GM12892 (cell line): Measurements from ENCODE around the gene ZBED3.
"Not testable (repeated sequence)": the region's sequence is repeated elsewhere in the genome, so short reads cannot be mapped to it uniquely, and the experiment has no call there.

Experiments used
- DNase-seq: peaks from one replicate; pipeline ENCODE4 v3.0.0; 2011; ENCODE audit not compliant: insufficient read length
- FAIRE-seq: peaks from 2 replicates; lab custom pipeline; 2011; peaks lifted over from hg19 to GRCh38; lab: Jason Lieb, UNC
- POLR2A ChIP-seq: IDR thresholded peaks from 2 replicates; pipeline ENCODE4 v1.6.1; 2011; ENCODE audit warnings: low read depth, low read length, control low read depth
- POLR2AphosphoS5 ChIP-seq: IDR thresholded peaks from 2 replicates; pipeline ENCODE4 v1.6.1; 2011; ENCODE audit warnings: low read depth, low read length, control low read depth
- TAF1 ChIP-seq: IDR thresholded peaks from 2 replicates; pipeline ENCODE4 v1.6.1; 2011; ENCODE audit warnings: low read depth, mild to moderate bottlenecking, control low read depth, low read length, borderline replicate concordance

Gene ZBED3

GRCh38 chr5:77102549-77102948, 15.5 kb upstream of the ZBED3 start:
- no peak for FAIRE-seq
- DNase-seq: no peak
- no peak for TF ChIP-seq POLR2AphosphoS5
- TF ChIP-seq TAF1: no peak
- no peak for TF ChIP-seq POLR2A

GRCh38 chr5:77101298-77101697, 14.2 kb upstream of the ZBED3 start:
- TF ChIP-seq POLR2A (no peak), TAF1 (no peak), POLR2AphosphoS5 (no peak)
- no peak for DNase-seq
- no peak for FAIRE-seq

GRCh38 chr5:77095189-77095588, 8.1 kb upstream of the ZBED3 start:
- FAIRE-seq: no peak
- TF ChIP-seq POLR2AphosphoS5 (no peak), POLR2A (no peak), TAF1 (no peak)
- no peak for DNase-seq

- DNase-seq (no peak), FAIRE-seq (no peak)
- TF ChIP-seq POLR2A (no peak), POLR2AphosphoS5 (no peak), TAF1 (no peak)
These were observed 588 bp upstream of the ZBED3 start for GRCh38 chr5:77087484-77088261.

- FAIRE-seq (peak; percentile 56), DNase-seq (no peak)
- TF ChIP-seq POLR2A (no peak), POLR2AphosphoS5 (no peak), TAF1 (no peak)
These were observed 757 bp downstream of the ZBED3 start for GRCh38 chr5:77086368-77086688.

- DNase-seq (no peak), FAIRE-seq (no peak)
- TF ChIP-seq POLR2AphosphoS5: no peak
- TF ChIP-seq POLR2A: no peak
- TF ChIP-seq TAF1: no peak
These were observed 4.0 kb downstream of the ZBED3 start for GRCh38 chr5:77083088-77083487.

GRCh38 chr5:77082280-77082679, 4.8 kb downstream of the ZBED3 start:
- no peak for TF ChIP-seq POLR2A
- TF ChIP-seq TAF1: no peak
- TF ChIP-seq POLR2AphosphoS5: no peak
- no peak for DNase-seq
- FAIRE-seq: no peak

- DNase-seq: no peak
- FAIRE-seq: no peak
- no peak for TF ChIP-seq TAF1
- TF ChIP-seq POLR2A: no peak
- no peak for TF ChIP-seq POLR2AphosphoS5
These were observed 6.2 kb downstream of the ZBED3 start for GRCh38 chr5:77080905-77081304.

- FAIRE-seq, DNase-seq: not testable (repeated sequence)
These were observed 6.6 kb downstream of the ZBED3 start for GRCh38 chr5:77080479-77080878.

- TF ChIP-seq POLR2A (no peak), POLR2AphosphoS5 (no peak), TAF1 (no peak)
- no peak for FAIRE-seq
- DNase-seq: no peak
These were observed 9.3 kb downstream of the ZBED3 start for GRCh38 chr5:77077829-77078176.

- TF ChIP-seq POLR2AphosphoS5 (no peak), POLR2A (peak; percentile 27; the same call in 1 of the 2 replicates)
- DNase-seq (peak; percentile 82), FAIRE-seq (peak; percentile 73)
These were observed 9.9 kb downstream of the ZBED3 start for GRCh38 chr5:77076961-77077828.

- FAIRE-seq (no peak), DNase-seq (no peak)
- no peak for TF ChIP-seq POLR2AphosphoS5
- TF ChIP-seq POLR2A: no peak
- TF ChIP-seq TAF1: no peak
These were observed 12.3 kb downstream of the ZBED3 start for GRCh38 chr5:77074745-77075144.
